ENCODE measurements around the gene PALD1.
"Not testable (repeated sequence)": the region's sequence is repeated elsewhere in the genome, so short reads cannot be mapped to it uniquely, and the experiment has no call there.

The PALD1 gene

GRCh38 chr10:70575486-70575873, 96.9 kb downstream of the PALD1 start:
- no peak for DNase-seq (ENCODE audit: low spot score)

- no peak for DNase-seq (ENCODE audit: low spot score)
These were observed 97.6 kb downstream of the PALD1 start for GRCh38 chr10:70575874-70576802.

GRCh38 chr10:70576803-70577517, 98.4 kb downstream of the PALD1 start:
- DNase-seq (ENCODE audit: low spot score) = no peak

- DNase-seq (ENCODE audit: low spot score) = no peak
These were observed 99.9 kb downstream of the PALD1 start for GRCh38 chr10:70578371-70578947.

- DNase-seq (ENCODE audit: low spot score) = no peak
These were observed 100.9 kb downstream of the PALD1 start for GRCh38 chr10:70579234-70580002.

GRCh38 chr10:70581176-70581575, 102.6 kb downstream of the PALD1 start:
- DNase-seq (ENCODE audit: low spot score) = not testable (repeated sequence)

GRCh38 chr10:70582793-70583668, 104.5 kb downstream of the PALD1 start:
- no peak for DNase-seq (ENCODE audit: low spot score)

GRCh38 chr10:70583669-70584037, 105.1 kb downstream of the PALD1 start:
- no peak for DNase-seq (ENCODE audit: low spot score)

GRCh38 chr10:70584366-70584765, 105.8 kb downstream of the PALD1 start:
- DNase-seq (ENCODE audit: low spot score) = peak; percentile 14

GRCh38 chr10:70584909-70585544, 106.5 kb downstream of the PALD1 start:
- DNase-seq (ENCODE audit: low spot score) = peak; percentile 77

- no peak for DNase-seq (ENCODE audit: low spot score)
These were observed 107.1 kb downstream of the PALD1 start for GRCh38 chr10:70585578-70586169.

GRCh38 chr10:70586348-70586930, 107.9 kb downstream of the PALD1 start:
- no peak for DNase-seq (ENCODE audit: low spot score)

GRCh38 chr10:70587045-70587658, 108.6 kb downstream of the PALD1 start:
- no peak for DNase-seq (ENCODE audit: low spot score)

- DNase-seq (ENCODE audit: low spot score) = no peak
These were observed 109.7 kb downstream of the PALD1 start for GRCh38 chr10:70588255-70588654.

GRCh38 chr10:70588859-70589570, 110.4 kb downstream of the PALD1 start:
- peak; percentile 66 for DNase-seq (ENCODE audit: low spot score)

GRCh38 chr10:70589762-70590654, 111.4 kb downstream of the PALD1 start:
- peak; percentile 77 for DNase-seq (ENCODE audit: low spot score)

- DNase-seq (ENCODE audit: low spot score) = no peak
These were observed 112.3 kb downstream of the PALD1 start for GRCh38 chr10:70590655-70591416.

Data from left forelimb (tissue), 1 donor.